Measurements from ENCODE around the gene FMN1. TPM values are rescaled to one million over a fixed set of nuclear protein-coding genes. Genes with fewer than 3 reads are reported as not detected.

The FMN1 gene
- total and polyA plus RNA-seq, 10 of the 15 experiments (the other 5 are each of a cell fraction or from before 2014, with no cell fraction given) = 0.05 to 0.16 (median 0.08) TPM; not detected in 4

DNA sequence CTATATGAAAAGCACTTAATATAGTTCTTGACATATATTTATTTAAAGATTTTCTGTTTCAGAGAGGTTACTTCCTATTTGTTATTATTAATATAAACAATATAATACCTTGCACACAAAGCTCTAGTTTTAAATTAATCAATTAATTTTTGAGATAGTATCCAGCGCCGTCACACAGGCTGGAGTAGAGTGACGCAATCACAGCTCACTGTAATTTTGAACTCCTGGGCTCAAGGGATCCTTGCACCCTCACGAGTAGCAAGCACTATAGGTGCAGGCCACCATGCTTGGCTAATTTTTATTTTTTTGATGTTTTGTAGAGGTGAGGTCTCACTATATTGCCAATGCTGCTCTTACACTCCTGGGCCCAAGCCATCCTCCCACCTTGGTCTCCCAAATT, 267.4 kb downstream of the FMN1 start (continued):
- TF ChIP-seq, protein P1, sequence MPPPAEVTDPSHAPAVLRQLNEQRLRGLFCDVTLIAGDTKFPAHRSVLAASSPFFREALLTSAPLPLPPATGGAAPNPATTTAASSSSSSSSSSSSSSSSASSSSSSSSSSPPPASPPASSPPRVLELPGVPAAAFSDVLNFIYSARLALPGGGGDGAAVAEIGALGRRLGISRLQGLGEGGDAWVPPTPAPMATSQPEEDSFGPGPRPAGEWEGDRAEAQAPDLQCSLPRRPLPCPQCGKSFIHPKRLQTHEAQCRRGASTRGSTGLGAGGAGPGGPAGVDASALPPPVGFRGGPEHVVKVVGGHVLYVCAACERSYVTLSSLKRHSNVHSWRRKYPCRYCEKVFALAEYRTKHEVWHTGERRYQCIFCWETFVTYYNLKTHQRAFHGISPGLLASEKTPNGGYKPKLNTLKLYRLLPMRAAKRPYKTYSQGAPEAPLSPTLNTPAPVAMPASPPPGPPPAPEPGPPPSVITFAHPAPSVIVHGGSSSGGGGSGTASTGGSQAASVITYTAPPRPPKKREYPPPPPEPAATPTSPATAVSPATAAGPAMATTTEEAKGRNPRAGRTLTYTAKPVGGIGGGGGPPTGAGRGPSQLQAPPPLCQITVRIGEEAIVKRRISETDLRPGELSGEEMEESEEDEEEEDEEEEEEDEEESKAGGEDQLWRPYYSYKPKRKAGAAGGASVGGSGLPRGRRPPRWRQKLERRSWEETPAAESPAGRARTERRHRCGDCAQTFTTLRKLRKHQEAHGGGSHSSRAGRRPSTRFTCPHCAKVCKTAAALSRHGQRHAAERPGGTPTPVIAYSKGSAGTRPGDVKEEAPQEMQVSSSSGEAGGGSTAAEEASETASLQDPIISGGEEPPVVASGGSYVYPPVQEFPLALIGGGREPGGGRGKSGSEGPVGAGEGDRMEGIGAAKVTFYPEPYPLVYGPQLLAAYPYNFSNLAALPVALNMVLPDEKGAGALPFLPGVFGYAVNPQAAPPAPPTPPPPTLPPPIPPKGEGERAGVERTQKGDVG (CRISPR knock-in tag; IDR thresholded peaks at IDR 0.05) = no peak
- TF ChIP-seq BHLHE40 (IDR thresholded peaks at IDR 0.05; ENCODE audit: borderline replicate concordance in 1 of 2, low read depth in 2 of 2, low read length in 1 of 2) (no peak), HDGF (IDR thresholded peaks at IDR 0.05) (no peak), PAX8 (IDR thresholded peaks at IDR 0.05) (no peak)

GRCh38 chr15:32923176-32923575, 271.3 kb downstream of the FMN1 start:
- SMC1A ChIA-PET (ENCODE audit: uncharacterized antibody, unreplicated experiment) = interaction anchor here (1.3 to 3.1 kb wide), 2 partner anchors 14 to 32 kb away, joined by 3 to 29 read pairs; no protein-coding TSS in a partner anchor
- WGBS (ENCODE audit: insufficient coverage, insufficient replicate concordance, low lambda C conversion rate, missing lambda C conversion rate) = 67% methylated on average over 5 of the region's 5 CpGs
- H3K9ac ChIP-seq (ENCODE audit: control insufficient read depth, insufficient read depth, low read length) = no peak overlapping the region
- H3K36me3 ChIP-seq (ENCODE audit: control insufficient read depth in 2 of 2, insufficient read depth in 2 of 2, low read length in 1 of 2) = no peaks in the 10 kb centered on the region
- no peak overlapping the region for H2AFZ ChIP-seq (ENCODE audit: control insufficient read depth, low read depth, low read length)
- ATAC-seq (no peak), DNase-seq (ENCODE audit: low read depth, low spot score) (no peak), FAIRE-seq (no peak)
- intact Hi-C loops (cut with micrococcal nuclease; ENCODE audit: unreplicated experiment) = no loop called here
- CTCF ChIA-PET = interaction anchor here (0.8 to 2.7 kb wide), 3 partner anchors 9 to 79 kb away, joined by 3 to 15 read pairs (median 4); no protein-coding TSS in a partner anchor
- H3K4me2 ChIP-seq (ENCODE audit: control insufficient read depth, insufficient read depth) = no peak overlapping the region
- no peaks in the 10 kb centered on the region for H3K79me2 ChIP-seq (ENCODE audit: control insufficient read depth, insufficient read depth, low read length)
- no peaks in the 10 kb centered on the region for H3K9me3 ChIP-seq (replicated peaks; ENCODE audit: control insufficient read depth, insufficient read depth, low read length)
- POLR2A ChIA-PET = interaction anchor here (1.0 kb wide), 1 partner anchor 15 kb away, joined by 4 read pairs; no protein-coding TSS in a partner anchor
- in situ Hi-C loops (cut with MboI) = no loop called here
- no peak overlapping the region for H3K4me3 ChIP-seq
- no peaks in the 10 kb centered on the region for H3K27me3 ChIP-seq (replicated peaks in 1 of 2; ENCODE audit: control insufficient read depth in 2 of 2, insufficient read depth in 2 of 2, low read length in 1 of 2)
- BruUV-seq (replicated peaks) = no TSS peak
- H3K4me1 ChIP-seq (ENCODE audit: control insufficient read depth, insufficient read depth, low read length) = 0 out of 2 replicates have a peak, but pooled peaks cover 6% of the 10 kb centered on the region
- H3K27ac ChIP-seq (ENCODE audit: control insufficient read depth, insufficient read depth) = no peak overlapping the region
- no peaks in the 10 kb centered on the region for H4K20me1 ChIP-seq (ENCODE audit: control insufficient read depth, insufficient read depth)
- RAD21 ChIA-PET (ENCODE audit: unreplicated experiment) = interaction anchor here (1.5 kb wide), 1 partner anchor 14 kb away, joined by 18 read pairs; no protein-coding TSS in a partner anchor
- TF ChIP-seq ZNF207 (IDR thresholded peaks at IDR 0.05; ENCODE audit: borderline replicate concordance) (no peak), BCL11A (IDR thresholded peaks at IDR 0.05; ENCODE audit: low read depth, low read length) (no peak), ZZZ3 (IDR thresholded peaks at IDR 0.05; ENCODE audit: control insufficient read depth, insufficient read length, low read depth) (no peak), MLLT1 (IDR thresholded peaks at IDR 0.05) (no peak), ATF2 (IDR thresholded peaks at IDR 0.05; ENCODE audit: low read length) (no peak), SIX5 (IDR thresholded peaks at IDR 0.05; ENCODE audit: low read depth, low read length, severe bottlenecking) (no peak), BHLHE40 (IDR thresholded peaks at IDR 0.05; ENCODE audit: borderline replicate concordance in 1 of 2, low read depth in 2 of 2, low read length in 1 of 2) (no peak)
- TF ChIP-seq, protein P2, sequence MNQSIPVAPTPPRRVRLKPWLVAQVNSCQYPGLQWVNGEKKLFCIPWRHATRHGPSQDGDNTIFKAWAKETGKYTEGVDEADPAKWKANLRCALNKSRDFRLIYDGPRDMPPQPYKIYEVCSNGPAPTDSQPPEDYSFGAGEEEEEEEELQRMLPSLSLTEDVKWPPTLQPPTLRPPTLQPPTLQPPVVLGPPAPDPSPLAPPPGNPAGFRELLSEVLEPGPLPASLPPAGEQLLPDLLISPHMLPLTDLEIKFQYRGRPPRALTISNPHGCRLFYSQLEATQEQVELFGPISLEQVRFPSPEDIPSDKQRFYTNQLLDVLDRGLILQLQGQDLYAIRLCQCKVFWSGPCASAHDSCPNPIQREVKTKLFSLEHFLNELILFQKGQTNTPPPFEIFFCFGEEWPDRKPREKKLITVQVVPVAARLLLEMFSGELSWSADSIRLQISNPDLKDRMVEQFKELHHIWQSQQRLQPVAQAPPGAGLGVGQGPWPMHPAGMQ (IDR thresholded peaks at IDR 0.05; ENCODE audit: borderline replicate concordance) = no peak
- TF ChIP-seq, protein P3, sequence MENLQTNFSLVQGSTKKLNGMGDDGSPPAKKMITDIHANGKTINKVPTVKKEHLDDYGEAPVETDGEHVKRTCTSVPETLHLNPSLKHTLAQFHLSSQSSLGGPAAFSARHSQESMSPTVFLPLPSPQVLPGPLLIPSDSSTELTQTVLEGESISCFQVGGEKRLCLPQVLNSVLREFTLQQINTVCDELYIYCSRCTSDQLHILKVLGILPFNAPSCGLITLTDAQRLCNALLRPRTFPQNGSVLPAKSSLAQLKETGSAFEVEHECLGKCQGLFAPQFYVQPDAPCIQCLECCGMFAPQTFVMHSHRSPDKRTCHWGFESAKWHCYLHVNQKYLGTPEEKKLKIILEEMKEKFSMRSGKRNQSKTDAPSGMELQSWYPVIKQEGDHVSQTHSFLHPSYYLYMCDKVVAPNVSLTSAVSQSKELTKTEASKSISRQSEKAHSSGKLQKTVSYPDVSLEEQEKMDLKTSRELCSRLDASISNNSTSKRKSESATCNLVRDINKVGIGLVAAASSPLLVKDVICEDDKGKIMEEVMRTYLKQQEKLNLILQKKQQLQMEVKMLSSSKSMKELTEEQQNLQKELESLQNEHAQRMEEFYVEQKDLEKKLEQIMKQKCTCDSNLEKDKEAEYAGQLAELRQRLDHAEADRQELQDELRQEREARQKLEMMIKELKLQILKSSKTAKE (IDR thresholded peaks at IDR 0.05; ENCODE audit: low read depth, poor library complexity, severe bottlenecking) = no peak

Measured in GM12878 (cell line).